ENCODE results near the gene TNNT1.

Gene TNNT1

DNA sequence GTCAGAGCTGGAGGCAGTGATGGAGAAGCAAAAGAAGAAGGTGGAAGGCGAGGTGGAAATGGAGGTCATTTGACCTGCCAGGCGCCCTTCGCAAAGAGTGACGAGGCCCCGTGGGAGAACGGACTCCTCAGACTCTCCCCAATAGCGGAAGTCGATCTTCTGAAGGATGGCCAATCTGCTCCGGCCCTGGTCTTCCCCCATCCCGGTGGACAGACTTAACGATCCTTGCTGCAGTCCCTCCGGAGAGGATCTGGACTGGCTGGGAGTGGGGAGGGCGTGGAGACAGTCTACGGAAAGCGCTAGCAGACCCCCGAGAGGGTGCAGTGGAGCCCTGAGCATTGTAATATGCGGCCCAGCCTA is 61.5 kb downstream of the TNNT1 start:
- DNase-seq = no peak

DNA sequence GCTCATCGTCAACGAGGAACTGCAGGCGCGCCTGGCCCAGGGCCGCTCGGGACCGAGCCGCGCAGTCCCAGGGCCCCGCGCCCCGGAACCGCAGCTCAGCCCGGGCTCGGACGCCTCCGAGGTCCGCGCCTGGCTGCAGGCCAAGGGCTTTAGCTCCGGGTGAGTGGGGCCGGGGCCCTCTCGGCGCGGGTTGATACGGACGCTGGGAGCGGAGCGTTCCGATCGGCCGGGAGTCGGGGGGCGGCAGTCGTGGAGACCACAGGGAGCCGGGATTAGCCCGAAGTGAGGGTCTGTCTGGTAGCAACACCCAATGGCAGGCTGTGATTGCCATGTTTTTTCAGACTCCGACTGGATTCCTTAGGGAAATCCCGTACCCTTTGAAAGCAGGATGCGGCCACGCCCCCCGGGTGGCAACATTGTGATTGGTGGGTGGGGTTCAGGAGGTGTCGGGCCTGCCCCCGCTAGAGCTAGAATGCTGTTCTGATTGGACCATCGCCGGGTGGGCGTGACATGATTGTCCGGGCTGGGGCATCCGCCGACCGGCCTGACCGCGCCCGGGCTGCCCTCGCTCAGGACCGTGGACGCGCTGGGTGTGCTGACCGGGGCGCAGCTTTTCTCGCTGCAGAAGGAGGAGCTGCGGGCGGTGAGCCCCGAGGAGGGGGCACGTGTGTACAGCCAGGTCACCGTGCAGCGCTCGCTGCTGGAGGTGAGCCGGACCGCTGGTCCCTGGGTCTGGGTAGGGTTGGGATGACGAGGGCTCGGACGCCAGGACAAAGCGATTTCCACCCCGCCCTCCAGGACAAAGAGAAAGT is 62.1 kb downstream of the TNNT1 start:
- no peak for DNase-seq

DNA sequence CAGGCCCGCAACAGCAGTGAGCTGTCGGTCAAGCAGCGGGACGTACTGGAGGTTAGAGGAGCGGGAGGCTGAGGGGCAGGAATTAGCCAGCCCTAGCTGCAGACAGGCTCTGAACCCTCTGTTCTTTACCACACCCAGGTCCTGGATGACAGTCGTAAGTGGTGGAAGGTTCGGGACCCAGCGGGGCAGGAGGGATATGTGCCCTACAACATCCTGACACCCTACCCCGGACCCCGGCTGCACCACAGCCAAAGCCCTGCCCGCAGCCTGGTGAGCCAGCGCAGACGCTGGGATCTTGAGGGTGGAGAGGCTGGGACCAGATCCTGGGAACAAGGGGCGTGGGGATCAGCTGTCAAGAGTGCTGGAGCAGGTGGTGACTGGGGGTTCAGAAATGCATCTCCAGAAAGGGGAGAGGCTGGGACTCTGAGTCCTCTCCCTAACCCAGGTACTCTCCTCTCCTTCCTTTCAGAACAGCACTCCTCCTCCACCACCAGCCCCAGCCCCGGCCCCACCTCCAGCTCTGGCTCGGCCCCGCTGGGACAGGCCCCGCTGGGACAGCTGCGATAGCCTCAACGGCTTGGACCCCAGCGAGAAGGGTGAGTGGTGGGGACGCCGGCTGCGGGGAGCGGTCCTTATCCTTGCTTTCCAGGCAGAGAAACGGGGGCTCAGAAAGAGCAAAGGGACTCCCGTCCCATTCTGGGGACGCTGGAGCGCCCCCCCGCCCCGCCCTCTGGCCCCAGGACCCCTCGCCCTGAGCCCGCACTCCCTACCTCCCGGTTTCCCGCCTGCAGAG is 62.9 kb downstream of the TNNT1 start:
- DNase-seq = no peak

DNA sequence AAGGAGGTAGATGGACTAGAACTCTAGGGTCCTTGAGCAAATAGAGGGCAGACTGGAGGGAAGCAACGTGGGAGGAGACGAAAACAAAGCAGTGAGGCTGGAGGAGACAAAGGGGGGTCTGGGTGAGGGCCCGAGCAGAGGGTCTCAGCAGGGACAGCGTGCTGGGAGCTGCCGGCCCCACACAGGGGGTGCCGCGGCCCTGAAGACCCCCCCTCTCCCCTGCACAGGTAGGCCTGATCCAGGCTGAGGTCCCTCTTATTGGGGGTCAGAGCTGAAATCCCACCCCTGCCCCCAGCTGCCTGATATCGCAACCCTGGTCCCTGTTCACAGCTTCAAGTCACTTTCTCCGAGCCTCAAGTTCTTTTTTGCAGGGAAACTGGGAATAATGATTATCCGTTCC is 64.6 kb downstream of the TNNT1 start:
- no peak for DNase-seq

DNA sequence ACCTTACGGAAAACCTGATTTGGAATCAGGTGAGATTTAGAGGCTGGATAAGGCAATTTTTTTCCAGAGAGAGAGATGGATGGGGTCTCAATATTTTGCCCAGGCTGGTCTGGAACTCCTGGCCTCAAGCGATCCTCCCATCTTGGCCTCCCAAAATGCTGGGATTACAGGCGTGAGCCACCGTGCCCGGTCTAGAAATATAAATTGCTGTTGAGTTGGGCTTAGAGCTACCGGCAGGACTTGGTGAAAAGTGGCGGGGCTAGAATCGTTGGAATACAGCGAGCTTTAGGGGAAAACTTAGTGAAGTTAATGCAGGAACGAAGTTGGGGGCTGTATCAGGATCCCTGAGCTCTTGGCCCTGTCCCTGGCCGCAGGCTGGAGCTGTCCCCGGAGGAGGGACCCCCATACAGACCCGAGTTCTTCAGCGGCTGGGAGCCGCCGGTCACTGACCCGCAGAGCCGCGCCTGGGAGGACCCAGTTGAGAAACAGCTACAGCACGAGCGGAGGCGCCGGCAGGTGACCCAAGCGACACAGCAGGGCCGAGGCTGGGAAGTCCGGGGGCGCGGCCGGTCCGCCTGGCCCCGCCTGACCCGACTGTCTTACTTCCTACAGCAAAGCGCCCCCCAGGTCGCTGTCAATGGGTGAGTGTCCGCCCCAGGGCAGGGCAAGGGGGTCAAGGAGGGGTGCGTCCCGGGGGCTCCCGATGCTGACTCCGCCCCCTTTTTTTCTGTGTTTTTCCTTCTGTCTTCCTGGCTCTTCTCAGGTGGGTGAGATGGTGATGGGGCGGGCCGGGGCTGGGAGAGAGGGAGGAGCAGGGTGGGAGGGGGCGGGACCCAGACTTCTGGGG is 65.8 kb downstream of the TNNT1 start:
- DNase-seq = no peak

All from NK-92 treated with Interleukin-12 subunit alpha and Interleukin-12 subunit beta, amount 100 ng/mL, for 24 hours (cell line).